A673 (cell line): ENCODE data around the gene ZNF605. TPM values are rescaled to one million over a fixed set of nuclear protein-coding genes. Genes with fewer than 3 reads are reported as not detected.

Source experiments
- BruUV-seq: library from RNA; stranded (reverse); fragments of 400-500 nt; replicated peaks from 2 replicates; lab custom pipeline; 2021; lab: Mats Ljungman, UMichigan
- CTCF ChIA-PET: fragments of 300-600 bp; sonication (Branson Sonifier 250); formaldehyde crosslinking; loops from one replicate; lab custom pipeline; 2022; ENCODE audit warnings: antibody characterized with exemption; lab: Charles Lee
- POLR2A ChIA-PET: fragments of 300-600 bp; sonication (Branson Sonifier 250); formaldehyde crosslinking; loops from one replicate; lab custom pipeline; 2022; ENCODE audit warnings: antibody characterized with exemption; ENCODE audit not compliant: low non-redundant PET; lab: Charles Lee
- DNase-seq: peaks from one replicate; pipeline ENCODE4 v3.0.0-alpha.2; 2015; ENCODE audit warnings: low spot score
- H3K27ac ChIP-seq: fragments of 200-600 bp; sonication (generic); 2 replicates; pipeline ENCODE4 v1.5.1; 2016; ENCODE audit warnings: mixed run types, low read depth, mild to moderate bottlenecking, mixed read lengths, antibody characterized with exemption, low read length; ENCODE audit not compliant: poor library complexity, severe bottlenecking
- H3K27me3 ChIP-seq: fragments of 200-600 bp; sonication (generic); replicated peaks from 2 replicates; pipeline ENCODE4 v1.6.1; 2017; ENCODE audit warnings: mixed run types, low read depth, mild to moderate bottlenecking, mixed read lengths, antibody characterized with exemption, low read length; ENCODE audit not compliant: insufficient read depth, poor library complexity
- H3K36me3 ChIP-seq: fragments of 200-600 bp; sonication (generic); 2 replicates; pipeline ENCODE4 v1.6.1; 2016; ENCODE audit warnings: mixed run types, mild to moderate bottlenecking, mixed read lengths, antibody characterized with exemption, low read length; ENCODE audit not compliant: insufficient read depth, poor library complexity, severe bottlenecking
- H3K4me1 ChIP-seq: fragments of 200-600 bp; sonication (generic); 2 replicates; pipeline ENCODE4 v1.6.1; 2017; ENCODE audit warnings: mixed run types, mild to moderate bottlenecking, mixed read lengths, antibody characterized with exemption, low read length; ENCODE audit not compliant: insufficient read depth, poor library complexity, severe bottlenecking
- H3K4me3 ChIP-seq: fragments of 200-600 bp; sonication (generic); 2 replicates; pipeline ENCODE4 v1.5.1; 2016; ENCODE audit warnings: low read depth, mixed run types, mild to moderate bottlenecking, mixed read lengths, low read length; ENCODE audit not compliant: poor library complexity, severe bottlenecking
- H3K9me3 ChIP-seq: fragments of 200-600 bp; sonication (generic); 2 replicates; pipeline ENCODE4 v1.6.1; 2016; ENCODE audit warnings: mixed run types, low read depth, mild to moderate bottlenecking, mixed read lengths, antibody characterized with exemption, low read length; ENCODE audit not compliant: poor library complexity, severe bottlenecking
- EZH2 ChIP-seq: fragments of 200-600 bp; sonication (generic); IDR thresholded peaks from 2 replicates; pipeline ENCODE4 v1.6.1; 2017; ENCODE audit warnings: borderline replicate concordance, low read depth, mild to moderate bottlenecking, mixed read lengths, antibody characterized with exemption, low read length; ENCODE audit not compliant: poor library complexity, severe bottlenecking
- intact Hi-C: fragments of 100-400 bp; cut with micrococcal nuclease; formaldehyde crosslinking; loops from one replicate; pipeline ENCODE4 v1.10.0; 2022; ENCODE audit not compliant: unreplicated experiment
- total RNA-seq: library from RNA; stranded (reverse); gene quantifications from 2 replicates; pipeline ENCODE4 v1.2.3, GENCODE V29; 2021
- TF ChIP-seq, protein P1 (sequence below): fragments of 300-800, 200-600 bp; sonication (generic); conservative IDR thresholded peaks from 2 replicates; pipeline ENCODE4 v1.5.1; 2017; ENCODE audit warnings: low read depth, mild to moderate bottlenecking, antibody characterized with exemption, low read length, moderate library complexity, mixed read lengths

The ZNF605 gene
- total RNA-seq, 1 experiment from 2014 or later = 12.9 TPM

DNA sequence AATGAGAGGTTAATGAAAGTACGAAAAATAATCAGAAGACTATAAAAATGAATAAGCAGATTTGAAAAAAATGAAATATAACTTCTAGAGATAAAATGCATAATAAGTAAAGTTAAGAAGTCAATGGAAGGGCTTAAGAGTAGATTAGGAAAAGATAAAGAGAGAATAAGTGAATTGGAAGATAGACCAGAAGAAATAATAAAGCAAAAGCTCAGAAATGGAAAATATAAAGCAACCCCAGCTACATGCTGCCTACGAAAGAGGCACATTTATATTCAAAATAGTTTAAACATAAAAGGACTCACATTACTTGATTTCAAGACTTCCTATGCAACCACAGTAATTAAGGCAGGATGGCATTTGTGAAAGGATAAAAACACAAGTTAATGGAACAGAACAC is 19.9 kb downstream of the ZNF605 start:
- no TSS peak for BruUV-seq
- POLR2A ChIA-PET = no interaction called here
- TF ChIP-seq EZH2 = no peak
- TF ChIP-seq, protein P1, sequence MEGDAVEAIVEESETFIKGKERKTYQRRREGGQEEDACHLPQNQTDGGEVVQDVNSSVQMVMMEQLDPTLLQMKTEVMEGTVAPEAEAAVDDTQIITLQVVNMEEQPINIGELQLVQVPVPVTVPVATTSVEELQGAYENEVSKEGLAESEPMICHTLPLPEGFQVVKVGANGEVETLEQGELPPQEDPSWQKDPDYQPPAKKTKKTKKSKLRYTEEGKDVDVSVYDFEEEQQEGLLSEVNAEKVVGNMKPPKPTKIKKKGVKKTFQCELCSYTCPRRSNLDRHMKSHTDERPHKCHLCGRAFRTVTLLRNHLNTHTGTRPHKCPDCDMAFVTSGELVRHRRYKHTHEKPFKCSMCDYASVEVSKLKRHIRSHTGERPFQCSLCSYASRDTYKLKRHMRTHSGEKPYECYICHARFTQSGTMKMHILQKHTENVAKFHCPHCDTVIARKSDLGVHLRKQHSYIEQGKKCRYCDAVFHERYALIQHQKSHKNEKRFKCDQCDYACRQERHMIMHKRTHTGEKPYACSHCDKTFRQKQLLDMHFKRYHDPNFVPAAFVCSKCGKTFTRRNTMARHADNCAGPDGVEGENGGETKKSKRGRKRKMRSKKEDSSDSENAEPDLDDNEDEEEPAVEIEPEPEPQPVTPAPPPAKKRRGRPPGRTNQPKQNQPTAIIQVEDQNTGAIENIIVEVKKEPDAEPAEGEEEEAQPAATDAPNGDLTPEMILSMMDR = no peak
- no peak overlapping the region for H3K4me3 ChIP-seq
- CTCF ChIA-PET = no interaction called here
- intact Hi-C loops = no loop called here
- no peak for DNase-seq
- no peaks in the 10 kb centered on the region for H3K36me3 ChIP-seq
- H3K4me1 ChIP-seq = no peaks in the 10 kb centered on the region
- peaks cover 39% of the 10 kb centered on the region for H3K9me3 ChIP-seq
- H3K27ac ChIP-seq = no peak overlapping the region
- no peaks in the 10 kb centered on the region for H3K27me3 ChIP-seq

GRCh38 chr12:132926415-132926833 is 29.7 kb downstream of the ZNF605 start:
- no peak for DNase-seq
- H3K4me1 ChIP-seq = no peaks in the 10 kb centered on the region
- H3K36me3 ChIP-seq = no peaks in the 10 kb centered on the region
- peaks cover 94% of the 10 kb centered on the region for H3K9me3 ChIP-seq
- ChIA-PET POLR2A (no interaction called here), CTCF (no interaction called here)
- no peak overlapping the region for H3K4me3 ChIP-seq
- no TSS peak for BruUV-seq
- no peaks in the 10 kb centered on the region for H3K27me3 ChIP-seq
- TF ChIP-seq EZH2 = no peak
- TF ChIP-seq, protein P1 = no peak
- intact Hi-C loops = no loop called here
- H3K27ac ChIP-seq = no peak overlapping the region

DNA sequence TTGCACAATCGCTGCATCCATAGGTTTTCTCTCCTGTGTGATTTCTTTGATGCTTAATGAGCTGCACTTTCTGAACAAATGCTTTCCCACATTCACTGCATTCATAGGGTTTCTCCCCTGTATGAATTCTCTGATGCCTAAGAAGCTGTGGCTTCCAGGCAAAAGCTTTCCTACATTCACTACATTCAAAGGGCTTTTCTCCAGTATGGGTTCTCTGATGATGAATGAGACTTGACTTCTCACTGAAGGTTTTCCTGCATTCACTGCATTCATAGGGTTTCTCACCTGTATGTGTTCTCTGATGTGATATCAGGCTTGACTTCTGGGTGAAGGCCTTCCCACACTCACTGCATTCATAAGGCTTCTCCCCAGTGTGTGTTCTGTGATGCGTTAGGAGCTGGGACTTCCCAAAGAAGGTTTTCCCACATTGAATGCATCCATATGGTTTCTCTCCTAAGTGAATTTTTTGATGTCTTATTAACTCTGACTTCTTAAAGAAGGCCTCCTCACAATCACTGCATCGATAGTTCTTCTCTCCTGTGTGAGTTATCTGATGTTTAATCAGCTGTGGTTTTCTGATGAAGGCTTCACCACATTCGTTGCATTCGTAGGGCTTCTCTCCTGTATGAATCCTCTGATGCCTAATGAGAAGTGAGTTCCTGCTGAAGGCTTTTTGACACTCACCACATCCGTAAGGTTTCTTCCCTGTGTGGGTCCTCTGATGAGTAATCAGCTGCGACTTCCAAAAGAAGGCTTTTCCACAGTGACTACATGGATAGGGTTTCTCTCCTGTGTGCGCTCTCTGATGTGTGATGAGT is 30.3 kb downstream of the ZNF605 start:
- Histone ChIP-seq H3K27ac (no peak overlapping the region), H3K4me3 (no peak overlapping the region), H3K36me3 (no peaks in the 10 kb centered on the region), H3K27me3 (no peaks in the 10 kb centered on the region), H3K4me1 (no peaks in the 10 kb centered on the region), H3K9me3 (peaks cover 94% of the 10 kb centered on the region)
- POLR2A ChIA-PET = no interaction called here
- intact Hi-C loops = no loop called here
- no TSS peak for BruUV-seq
- TF ChIP-seq, protein P1 = no peak
- TF ChIP-seq EZH2 = no peak
- no peak for DNase-seq
- CTCF ChIA-PET = no interaction called here
